Astrocyte of the cerebellum (primary cell): ENCODE data around the gene TPP1.

Experiments
- DNase-seq: peaks from one replicate; pipeline ENCODE4 v3.0.0-alpha.2; 2011; ENCODE audit warnings: low read depth
- H3K4me3 ChIP-seq: 2 replicates; pipeline ENCODE4 v1.5.1; 2011; ENCODE audit warnings: mild to moderate bottlenecking, low read depth, low read length, moderate library complexity
- in situ Hi-C: cut with HindIII; loops from 2 replicates; pipeline ENCODE4 v1.10.0; 2017; ENCODE audit warnings: low sequenced_read_pairs
- TF ChIP-seq, protein P1 (sequence below): IDR thresholded peaks from 2 replicates; pipeline ENCODE4 v1.5.1; 2012; ENCODE audit warnings: low read length, low read depth, moderate library complexity, mild to moderate bottlenecking; ENCODE audit errors: missing control alignments

Gene TPP1

GRCh38 chr11:6640985-6641701, 21.9 kb upstream of the TPP1 start:
- no peak overlapping the region for H3K4me3 ChIP-seq
- TF ChIP-seq, protein P1, sequence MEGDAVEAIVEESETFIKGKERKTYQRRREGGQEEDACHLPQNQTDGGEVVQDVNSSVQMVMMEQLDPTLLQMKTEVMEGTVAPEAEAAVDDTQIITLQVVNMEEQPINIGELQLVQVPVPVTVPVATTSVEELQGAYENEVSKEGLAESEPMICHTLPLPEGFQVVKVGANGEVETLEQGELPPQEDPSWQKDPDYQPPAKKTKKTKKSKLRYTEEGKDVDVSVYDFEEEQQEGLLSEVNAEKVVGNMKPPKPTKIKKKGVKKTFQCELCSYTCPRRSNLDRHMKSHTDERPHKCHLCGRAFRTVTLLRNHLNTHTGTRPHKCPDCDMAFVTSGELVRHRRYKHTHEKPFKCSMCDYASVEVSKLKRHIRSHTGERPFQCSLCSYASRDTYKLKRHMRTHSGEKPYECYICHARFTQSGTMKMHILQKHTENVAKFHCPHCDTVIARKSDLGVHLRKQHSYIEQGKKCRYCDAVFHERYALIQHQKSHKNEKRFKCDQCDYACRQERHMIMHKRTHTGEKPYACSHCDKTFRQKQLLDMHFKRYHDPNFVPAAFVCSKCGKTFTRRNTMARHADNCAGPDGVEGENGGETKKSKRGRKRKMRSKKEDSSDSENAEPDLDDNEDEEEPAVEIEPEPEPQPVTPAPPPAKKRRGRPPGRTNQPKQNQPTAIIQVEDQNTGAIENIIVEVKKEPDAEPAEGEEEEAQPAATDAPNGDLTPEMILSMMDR: no peak

DNA sequence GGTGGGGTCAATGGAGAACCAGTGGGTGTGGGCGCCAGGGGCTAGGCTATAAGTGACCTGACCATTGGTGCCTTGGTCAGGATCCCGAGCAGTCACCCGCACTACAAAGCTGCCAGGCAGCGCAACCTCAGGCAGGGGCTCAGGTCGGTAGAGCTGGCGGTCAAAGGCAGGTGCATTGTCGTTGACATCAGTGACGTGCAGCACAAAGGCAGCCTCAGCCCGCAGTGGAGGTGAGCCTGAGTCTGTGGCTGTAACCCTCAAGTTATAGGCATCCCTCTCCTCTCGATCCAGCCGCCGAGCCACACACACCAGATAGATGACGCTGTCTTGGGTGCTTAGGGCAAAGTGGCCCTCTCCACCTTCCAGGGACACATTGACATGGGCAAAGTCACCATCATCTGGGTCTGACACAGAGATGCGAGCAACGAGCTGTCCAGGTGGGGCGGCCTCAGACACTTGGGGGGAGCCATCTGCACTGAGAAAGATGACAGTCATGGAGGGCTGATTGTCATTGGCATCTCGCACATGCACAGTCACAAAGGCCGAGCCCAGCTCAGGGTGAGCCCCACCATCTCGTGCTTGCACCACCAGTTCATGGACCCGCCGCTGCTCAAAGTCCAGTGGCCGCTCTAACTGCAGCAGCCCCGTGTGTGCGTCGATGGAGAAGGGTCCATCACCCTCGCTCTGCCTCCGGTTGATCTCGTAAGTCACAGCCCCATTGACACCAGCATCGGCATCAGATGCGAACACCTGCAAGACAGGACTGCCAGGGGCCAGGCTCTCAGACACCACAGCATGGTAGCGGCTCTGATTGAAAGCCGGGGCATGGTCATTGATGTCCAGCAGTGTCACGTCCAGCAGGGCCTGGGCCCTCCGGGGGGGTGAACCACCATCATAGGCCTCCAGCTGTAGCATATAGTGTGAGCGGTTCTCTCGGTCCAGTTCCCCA, 21.1 kb upstream of the TPP1 start:
- H3K4me3 ChIP-seq: no peak overlapping the region

More at GRCh38 chr11:6640985-6641701, 21.9 kb upstream of the TPP1 start:
- no peak for DNase-seq
- in situ Hi-C loops: no loop called here

GRCh38 chr11:6638429-6638828, 19.2 kb upstream of the TPP1 start:
- TF ChIP-seq, protein P1: no peak
- in situ Hi-C loops: no loop called here
- H3K4me3 ChIP-seq: no peak overlapping the region
- no peak for DNase-seq

More for the DNA sequence above, 21.1 kb upstream of the TPP1 start:
- no peak for DNase-seq
- TF ChIP-seq, protein P1: no peak
- in situ Hi-C loops: no loop called here

DNA sequence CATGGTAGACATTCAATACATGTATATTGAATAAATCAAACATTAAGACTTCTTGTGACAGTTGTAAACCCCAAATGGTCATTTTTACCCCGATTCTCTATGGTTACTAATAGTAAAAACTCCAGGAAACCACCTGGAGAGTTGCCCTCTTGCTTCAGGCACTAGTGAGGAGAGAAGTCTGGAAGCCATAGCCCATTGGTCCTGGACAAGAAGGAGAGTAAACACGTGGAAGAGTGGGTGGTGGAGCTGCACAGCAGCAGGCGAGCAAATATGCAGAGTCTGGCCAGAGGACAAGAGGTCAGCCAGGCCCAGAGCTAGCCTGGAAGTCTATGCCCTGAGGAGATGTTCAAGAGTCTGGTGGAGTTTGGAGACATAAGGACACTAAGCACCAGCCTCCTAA, 18.6 kb upstream of the TPP1 start:
- TF ChIP-seq, protein P1: no peak
- peak; percentile 48 for DNase-seq
- no peak overlapping the region for H3K4me3 ChIP-seq
- in situ Hi-C loops: no loop called here

GRCh38 chr11:6636480-6636879, 17.3 kb upstream of the TPP1 start:
- in situ Hi-C loops: no loop called here
- DNase-seq: no peak
- TF ChIP-seq, protein P1: no peak
- H3K4me3 ChIP-seq: no peak overlapping the region

GRCh38 chr11:6635082-6635932, 16.1 kb upstream of the TPP1 start:
- no peak overlapping the region for H3K4me3 ChIP-seq
- in situ Hi-C loops: no loop called here
- DNase-seq: no peak

More at GRCh38 chr11:6635082-6635932, 16.1 kb upstream of the TPP1 start:
- TF ChIP-seq, protein P1: no peak
